Peyer's patch (tissue), 4 donors: Measurements from ENCODE around the gene GTPBP1. TPM values are rescaled to one million over a fixed set of nuclear protein-coding genes. Genes with fewer than 3 reads are reported as not detected.

Experiments used
- DNase-seq, 3 donors: peaks; one replicate each; pipeline ENCODE4 v3.0.0-alpha.2; 2017 to 2019
- H3K27ac ChIP-seq, 4 donors: fragments of 200-600 bp; sonication (generic); one replicate each; pipeline ENCODE4 v1.5.1; 2016 to 2019
- H3K27me3 ChIP-seq, 2 donors: fragments of 200-600 bp; sonication (generic); one replicate each; pipeline ENCODE4 v1.5.1; 2019
- H3K36me3 ChIP-seq, 3 donors: fragments of 200-600 bp; sonication (generic); one replicate each; pipeline ENCODE4 v1.5.1; 2016 to 2019
- H3K4me1 ChIP-seq, 4 donors: fragments of 200-600 bp; sonication (generic); one replicate each; pipeline ENCODE4 v1.5.1; 2016 to 2019
- H3K4me3 ChIP-seq, 4 donors: fragments of 200-600 bp; sonication (generic); 1 replicate in 3 of 4; 2 replicates in 1 of 4; pipeline ENCODE4 v1.5.1; 2016 to 2019; ENCODE audit warnings: mild to moderate bottlenecking in 1 of 4
- H3K9me3 ChIP-seq, 4 donors: fragments of 200-600 bp; sonication (generic); one replicate each; pipeline ENCODE4 v1.5.1; 2016 to 2019; ENCODE audit warnings: mild to moderate bottlenecking in 1 of 4
- POLR2A ChIP-seq, 2 donors: fragments of 450-650 bp; IDR thresholded peaks; one replicate each; pipeline ENCODE4 v1.5.1; 2017; ENCODE audit warnings: antibody characterized with exemption in 2 of 2, mild to moderate bottlenecking in 2 of 2, moderate library complexity in 2 of 2
- total RNA-seq, 4 donors: library from RNA; depleted of rRNA; stranded (reverse); fragments of >200 nt; gene quantifications; one replicate each; pipeline ENCODE4 v1.1.0, GENCODE V29; 2016
- TF ChIP-seq, protein P1 (sequence below), 6 experiments: fragments of 450-650 bp in 4 of 6; fragments of 200-600 bp in 2 of 6; sonication (generic) in 1 of 6; IDR thresholded peaks; one replicate each; pipeline ENCODE4 v1.5.1; 2017 to 2019; ENCODE audit warnings: antibody characterized with exemption in 6 of 6, mild to moderate bottlenecking in 3 of 6, moderate library complexity in 1 of 6

Gene GTPBP1
- total RNA-seq, 4 donors from 2014 or later = 72.5 to 182 (median 131) TPM

DNA sequence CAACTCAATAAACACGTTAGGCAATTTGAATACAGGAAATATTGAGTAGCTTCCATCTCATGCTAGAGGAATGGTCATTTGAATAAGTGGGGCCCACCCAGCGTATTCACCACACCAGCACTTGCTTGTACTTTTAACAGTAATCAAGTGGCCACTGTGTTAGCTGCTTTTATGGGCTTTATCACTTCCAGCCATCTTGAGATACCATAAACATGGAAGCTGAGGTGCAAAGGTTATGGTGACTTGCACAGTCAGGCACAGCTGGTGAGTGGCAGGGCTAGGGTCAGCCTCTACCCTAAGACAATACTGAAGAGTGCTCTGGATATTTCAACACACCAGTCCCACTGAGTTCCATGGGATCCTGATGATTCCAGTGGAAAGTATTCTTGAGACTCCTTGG, 11.7 kb upstream of the GTPBP1 start:
- H3K27me3 ChIP-seq = no peaks in the 10 kb centered on the region
- TF ChIP-seq, protein P1, sequence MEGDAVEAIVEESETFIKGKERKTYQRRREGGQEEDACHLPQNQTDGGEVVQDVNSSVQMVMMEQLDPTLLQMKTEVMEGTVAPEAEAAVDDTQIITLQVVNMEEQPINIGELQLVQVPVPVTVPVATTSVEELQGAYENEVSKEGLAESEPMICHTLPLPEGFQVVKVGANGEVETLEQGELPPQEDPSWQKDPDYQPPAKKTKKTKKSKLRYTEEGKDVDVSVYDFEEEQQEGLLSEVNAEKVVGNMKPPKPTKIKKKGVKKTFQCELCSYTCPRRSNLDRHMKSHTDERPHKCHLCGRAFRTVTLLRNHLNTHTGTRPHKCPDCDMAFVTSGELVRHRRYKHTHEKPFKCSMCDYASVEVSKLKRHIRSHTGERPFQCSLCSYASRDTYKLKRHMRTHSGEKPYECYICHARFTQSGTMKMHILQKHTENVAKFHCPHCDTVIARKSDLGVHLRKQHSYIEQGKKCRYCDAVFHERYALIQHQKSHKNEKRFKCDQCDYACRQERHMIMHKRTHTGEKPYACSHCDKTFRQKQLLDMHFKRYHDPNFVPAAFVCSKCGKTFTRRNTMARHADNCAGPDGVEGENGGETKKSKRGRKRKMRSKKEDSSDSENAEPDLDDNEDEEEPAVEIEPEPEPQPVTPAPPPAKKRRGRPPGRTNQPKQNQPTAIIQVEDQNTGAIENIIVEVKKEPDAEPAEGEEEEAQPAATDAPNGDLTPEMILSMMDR (IDR thresholded peaks at IDR 0.05) = no peak
- peak; percentile 51 to 93 for TF ChIP-seq POLR2A (IDR thresholded peaks at IDR 0.05)
- peak overlapping the region in 2 of 4 donors; percentile 15 to 20 for H3K4me3 ChIP-seq
- H3K27ac ChIP-seq = peak overlapping the region in 3 of 4 donors; percentile 75 to 100 (median 93)
- H3K9me3 ChIP-seq = no peaks in the 10 kb centered on the region
- DNase-seq = peak in 2 of 3 donors; percentile 70 to 83
- peaks cover 0 to 12% (median 0%) of the 10 kb centered on the region in 3 donors for H3K36me3 ChIP-seq
- peaks cover 0 to 67% (median 4%) of the 10 kb centered on the region in 4 donors for H3K4me1 ChIP-seq

DNA sequence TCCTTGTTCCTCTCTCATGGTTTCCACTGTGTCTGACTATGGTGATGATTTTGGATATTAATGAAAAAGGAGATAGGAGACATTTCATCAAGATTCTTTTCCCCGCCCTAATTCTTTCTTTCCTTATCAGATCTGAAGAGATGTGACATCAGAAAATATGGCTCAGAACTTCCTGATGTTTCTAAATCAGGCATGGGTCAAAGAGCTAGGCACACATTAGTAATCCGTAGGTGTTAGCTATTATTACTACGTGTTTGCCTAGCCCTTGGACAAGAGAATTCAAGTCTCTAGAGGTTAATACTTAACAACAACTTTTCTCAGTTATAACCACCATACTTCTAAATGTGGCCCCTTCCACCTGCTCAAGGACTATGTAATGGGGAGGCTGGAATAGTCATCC, 10.8 kb upstream of the GTPBP1 start:
- peaks cover 0 to 71% (median 6%) of the 10 kb centered on the region in 4 donors for H3K4me1 ChIP-seq
- H3K9me3 ChIP-seq = no peaks in the 10 kb centered on the region
- no peak for DNase-seq
- TF ChIP-seq, protein P1 (IDR thresholded peaks at IDR 0.05) = no peak
- TF ChIP-seq POLR2A (IDR thresholded peaks at IDR 0.05) = peak; percentile 34 to 84
- peak overlapping the region in 3 of 4 donors; percentile 75 to 100 (median 93) for H3K27ac ChIP-seq
- peaks cover 0 to 9% (median 0%) of the 10 kb centered on the region in 3 donors for H3K36me3 ChIP-seq
- H3K4me3 ChIP-seq = no peak overlapping the region
- no peaks in the 10 kb centered on the region for H3K27me3 ChIP-seq

- Histone ChIP-seq H3K36me3 (peaks cover 0 to 7% (median 0%) of the 10 kb centered on the region in 3 donors), H3K27me3 (no peaks in the 10 kb centered on the region), H3K27ac (peak overlapping the region in 3 of 4 donors; percentile 75 to 100 (median 93)), H3K4me3 (peak overlapping the region in 2 of 4 donors; percentile 68 to 90), H3K9me3 (no peaks in the 10 kb centered on the region), H3K4me1 (peaks cover 0 to 67% (median 6%) of the 10 kb centered on the region in 4 donors)
- DNase-seq = peak in 1 of 3 donors; percentile 62
- TF ChIP-seq, protein P1 (IDR thresholded peaks at IDR 0.05) = no peak
- peak in 1 of 2 donors; percentile 49 for TF ChIP-seq POLR2A (IDR thresholded peaks at IDR 0.05)
These were observed 8.9 kb upstream of the GTPBP1 start for GRCh38 chr22:38696606-38697424.

DNA sequence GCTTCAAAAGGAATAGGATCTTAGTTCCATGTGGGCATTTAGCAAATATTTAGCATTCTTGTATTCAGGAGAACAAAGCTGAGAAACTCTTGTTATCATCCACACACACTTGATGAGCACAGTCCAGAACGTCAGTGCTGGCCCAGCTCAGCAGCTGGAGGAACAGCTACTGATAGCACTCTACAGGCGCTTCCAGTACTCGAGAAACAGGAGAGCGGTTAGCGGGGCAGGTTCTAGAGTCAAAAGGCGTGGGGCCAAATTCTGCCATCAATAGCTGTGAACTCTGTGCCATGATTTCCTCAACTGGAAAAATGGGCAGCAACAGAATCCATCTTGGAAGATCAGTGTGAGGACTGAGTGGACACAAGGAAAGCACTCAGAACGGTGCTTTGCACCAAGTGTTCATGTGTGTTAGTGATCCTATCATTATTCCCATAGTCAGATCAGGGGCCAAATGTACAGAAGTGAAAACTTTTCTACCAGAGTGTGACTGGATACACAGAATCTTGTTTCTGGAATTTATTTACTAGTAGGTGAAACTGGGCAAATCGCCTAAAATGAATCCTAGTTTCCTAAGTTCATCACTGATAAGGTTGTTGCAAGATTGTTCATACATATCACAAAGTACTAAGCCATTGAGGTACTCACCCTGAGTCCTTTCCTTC, 8.2 kb upstream of the GTPBP1 start:
- no peaks in the 10 kb centered on the region for H3K9me3 ChIP-seq
- H3K27me3 ChIP-seq = no peaks in the 10 kb centered on the region
- peak overlapping the region in 2 of 4 donors; percentile 68 to 90 for H3K4me3 ChIP-seq
- TF ChIP-seq, protein P1 (IDR thresholded peaks at IDR 0.05) = no peak
- TF ChIP-seq POLR2A (IDR thresholded peaks at IDR 0.05) = peak in 1 of 2 donors; percentile 45
- DNase-seq = peak in 1 of 3 donors; percentile 59
- H3K36me3 ChIP-seq = no peaks in the 10 kb centered on the region
- peak overlapping the region in 3 of 4 donors; percentile 75 to 100 (median 93) for H3K27ac ChIP-seq
- H3K4me1 ChIP-seq = peaks cover 0 to 68% (median 6%) of the 10 kb centered on the region in 4 donors

DNA sequence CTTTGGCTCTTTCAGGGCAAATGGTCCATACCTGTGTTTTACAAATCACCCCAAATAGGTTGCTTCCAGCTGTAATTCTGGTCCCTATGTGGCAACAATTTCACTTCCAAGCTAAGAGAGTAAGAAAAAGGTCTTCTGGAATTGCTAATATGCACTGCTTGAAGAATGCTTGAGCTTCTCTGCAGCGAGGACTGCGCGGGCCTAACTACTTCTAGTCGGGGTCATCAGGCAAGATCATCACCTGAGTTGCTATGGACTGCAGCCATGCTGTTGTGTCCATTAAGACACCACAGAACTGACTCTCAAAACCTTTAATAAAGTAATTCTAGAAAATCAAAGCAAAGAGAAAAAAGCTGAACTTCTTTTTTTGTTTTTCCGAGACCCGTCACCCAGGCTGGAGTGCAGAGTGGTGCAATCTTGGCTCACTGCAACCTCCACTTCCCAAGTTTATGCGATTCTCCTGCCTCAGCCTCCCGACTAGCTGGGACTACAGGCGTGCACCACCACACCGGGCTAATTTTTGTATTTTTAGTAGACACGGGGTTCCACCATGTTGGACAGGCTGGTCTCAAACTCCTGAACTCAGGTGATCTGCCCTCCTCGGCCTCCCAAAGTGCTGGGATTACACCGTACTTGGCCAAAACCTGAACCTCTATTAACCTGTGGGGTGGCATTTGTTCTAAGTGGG, 7.2 kb upstream of the GTPBP1 start:
- Histone ChIP-seq H3K36me3 (no peaks in the 10 kb centered on the region), H3K27ac (peak overlapping the region in 2 of 4 donors; percentile 97 to 100), H3K9me3 (no peaks in the 10 kb centered on the region), H3K27me3 (no peaks in the 10 kb centered on the region), H3K4me3 (peak overlapping the region in 2 of 4 donors; percentile 68 to 90), H3K4me1 (peaks cover 0 to 58% (median 6%) of the 10 kb centered on the region in 4 donors)
- TF ChIP-seq POLR2A (IDR thresholded peaks at IDR 0.05) = no peak
- no peak for DNase-seq
